GM19395 (cell line): ENCODE data around the gene DRC3.
"Not testable (repeated sequence)": the region's sequence is repeated elsewhere in the genome, so short reads cannot be mapped to it uniquely, and the experiment has no call there.

Experiments
- ATAC-seq: cut with Tn5 transposase; IDR thresholded peaks from one replicate; pipeline ENCODE4 v1.9.1; 2021; ENCODE audit warnings: mild to moderate bottlenecking, moderate library complexity; ENCODE audit not compliant: unreplicated experiment

Gene DRC3

GRCh38 chr17:17989618-17990017, 17.0 kb downstream of the DRC3 start:
- ATAC-seq, result no peak

GRCh38 chr17:17990282-17990681, 17.6 kb downstream of the DRC3 start:
- no peak for ATAC-seq

GRCh38 chr17:17993366-17993765, 20.7 kb downstream of the DRC3 start:
- no peak for ATAC-seq

GRCh38 chr17:17993852-17994251, 21.2 kb downstream of the DRC3 start:
- ATAC-seq, result no peak

GRCh38 chr17:17994271-17995069, 21.8 kb downstream of the DRC3 start:
- ATAC-seq, result no peak

GRCh38 chr17:17995887-17996286, 23.2 kb downstream of the DRC3 start:
- ATAC-seq, result not testable (repeated sequence)

- no peak for ATAC-seq
Measured at GRCh38 chr17:17998934-17999333, 26.3 kb downstream of the DRC3 start.

GRCh38 chr17:17999364-18000029, 26.8 kb downstream of the DRC3 start:
- no peak for ATAC-seq

GRCh38 chr17:18000030-18000408, 27.4 kb downstream of the DRC3 start:
- no peak for ATAC-seq

- no peak for ATAC-seq
Measured at GRCh38 chr17:18002171-18002570, 29.5 kb downstream of the DRC3 start.

GRCh38 chr17:18004345-18004744, 31.7 kb downstream of the DRC3 start:
- ATAC-seq, result no peak

- ATAC-seq, result no peak
Measured at GRCh38 chr17:18004884-18005305, 32.2 kb downstream of the DRC3 start.

GRCh38 chr17:18005496-18005895, 32.8 kb downstream of the DRC3 start:
- no peak for ATAC-seq

- ATAC-seq, result no peak
Measured at GRCh38 chr17:18006495-18007239, 34.0 kb downstream of the DRC3 start.

- no peak for ATAC-seq
Measured at GRCh38 chr17:18008496-18009268, 36.0 kb downstream of the DRC3 start.

- no peak for ATAC-seq
Measured at GRCh38 chr17:18009609-18010420, 37.2 kb downstream of the DRC3 start.

- ATAC-seq, result no peak
Measured at GRCh38 chr17:18011286-18011685, 38.6 kb downstream of the DRC3 start.

- ATAC-seq, result no peak
Measured at GRCh38 chr17:18014006-18014405, 41.3 kb downstream of the DRC3 start.

GRCh38 chr17:18015593-18015992, 42.9 kb downstream of the DRC3 start:
- no peak for ATAC-seq

- no peak for ATAC-seq
Measured at GRCh38 chr17:18016426-18016825, 43.8 kb downstream of the DRC3 start.
